GM18519 (cell line): ENCODE results near the gene ARMC5.
"Not testable (repeated sequence)": the region's sequence is repeated elsewhere in the genome, so short reads cannot be mapped to it uniquely, and the experiment has no call there.

ENCODE experiments used
- ATAC-seq: cut with Tn5 transposase; IDR thresholded peaks from one replicate; pipeline ENCODE4 v1.9.1; 2021; ENCODE audit warnings: mild to moderate bottlenecking, moderate library complexity; ENCODE audit not compliant: unreplicated experiment, low FRiP score

ARMC5 gene

DNA sequence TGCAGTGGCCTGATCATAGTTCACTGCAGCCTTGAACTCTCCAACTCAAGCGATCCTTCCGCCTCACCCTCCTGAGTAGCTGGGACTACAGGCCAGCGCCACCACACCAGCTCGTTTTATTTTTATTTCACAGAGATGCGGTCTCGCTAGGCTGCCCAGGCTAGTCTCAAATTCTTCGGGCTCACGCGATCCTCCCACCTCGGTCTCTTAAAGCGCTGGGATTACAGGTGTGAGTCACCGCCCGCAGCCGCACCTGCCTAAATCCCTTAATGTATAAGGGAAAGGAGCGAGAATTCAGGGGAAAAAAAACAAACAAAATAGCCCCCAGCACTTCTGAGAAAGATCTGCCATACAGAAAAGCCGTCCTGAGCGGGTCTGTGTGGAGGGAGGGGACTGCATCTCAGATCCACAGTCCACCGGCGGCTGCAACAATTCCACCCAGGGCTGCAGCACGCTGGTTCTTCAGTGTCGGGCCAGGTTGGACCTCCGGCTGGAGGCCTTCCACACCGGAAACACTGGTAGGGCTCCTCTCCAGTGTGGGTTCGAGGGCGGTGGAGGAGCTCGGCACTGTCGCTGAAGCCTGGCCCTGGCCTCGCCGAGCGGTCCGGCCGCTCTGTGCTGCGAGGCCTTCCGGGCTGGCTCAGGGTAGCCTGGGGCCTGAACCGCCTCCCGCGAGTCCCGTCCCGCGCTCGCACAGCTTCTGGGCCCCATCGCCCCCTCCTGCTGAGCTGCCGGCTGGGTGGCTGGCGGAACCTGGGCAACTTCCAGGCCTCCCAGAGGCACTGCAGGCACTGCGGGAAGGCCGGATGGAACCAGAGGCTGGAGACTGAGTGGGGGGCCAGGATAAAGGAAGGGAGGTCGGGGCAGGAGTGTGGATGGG lies 23.7 kb upstream of the ARMC5 start:
- ATAC-seq: no peak

DNA sequence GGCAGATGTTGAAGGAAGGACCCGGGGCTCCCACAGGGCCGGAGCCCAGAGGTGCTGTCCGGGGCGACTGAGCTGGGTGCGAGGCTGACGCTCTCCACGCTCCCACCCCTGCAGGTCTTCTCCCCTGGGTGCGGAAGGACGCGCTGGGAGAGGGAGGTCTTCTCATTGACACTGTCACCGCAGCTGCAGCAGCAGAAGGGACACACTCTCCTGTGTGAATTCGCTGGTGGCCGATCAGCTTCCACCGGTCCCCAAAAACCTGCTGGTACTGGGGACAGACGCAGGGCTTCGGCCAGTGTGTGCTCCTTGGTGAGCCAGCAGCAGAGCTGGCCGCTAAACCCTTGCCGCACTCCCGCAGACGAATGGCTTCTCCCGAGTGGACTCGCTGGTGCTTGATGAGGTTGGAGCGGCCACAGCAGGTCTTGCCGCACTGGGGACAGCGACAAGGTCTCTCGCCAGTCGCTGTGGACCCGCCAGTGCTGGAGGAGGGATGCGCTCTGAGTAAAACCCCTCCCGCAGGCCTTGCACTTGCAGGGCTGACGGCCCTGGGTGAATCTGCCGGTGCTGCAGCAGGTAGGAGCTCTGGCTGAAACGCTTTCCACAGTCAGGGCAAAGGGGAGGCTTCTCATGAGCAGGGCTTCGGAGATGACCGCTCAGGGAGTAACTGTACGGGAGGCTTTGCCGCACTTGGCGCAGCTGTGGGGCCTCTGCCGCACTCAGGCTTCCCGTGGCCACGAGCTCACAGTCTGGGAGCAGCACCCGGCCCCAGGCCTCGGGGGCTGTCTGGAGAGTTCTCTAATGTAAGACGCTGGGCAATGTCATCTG lies 22.9 kb upstream of the ARMC5 start:
- ATAC-seq: no peak

GRCh38 chr16:31438414-31438813 lies 20.9 kb upstream of the ARMC5 start:
- no peak for ATAC-seq

DNA sequence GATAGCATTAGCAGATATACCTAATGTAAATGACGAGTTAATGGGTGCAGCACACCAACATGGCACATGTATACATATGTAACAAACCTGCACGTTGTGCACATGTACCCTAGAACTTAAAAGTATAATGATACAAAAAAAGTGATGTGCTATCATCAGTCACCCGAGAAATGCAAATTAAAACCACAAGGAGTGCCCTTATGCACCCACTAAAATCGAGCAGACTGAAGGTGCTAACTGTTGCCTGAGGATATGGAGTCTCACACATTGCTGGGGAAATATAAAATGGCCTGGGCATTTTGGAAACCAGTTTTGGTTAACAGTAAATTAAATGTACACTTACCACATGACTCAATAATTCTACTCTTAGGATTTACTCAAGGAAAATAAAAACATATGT lies 20.3 kb upstream of the ARMC5 start:
- not testable (repeated sequence) for ATAC-seq

GRCh38 chr16:31439519-31439918 lies 19.8 kb upstream of the ARMC5 start:
- no peak for ATAC-seq

- no peak for ATAC-seq
Measured at GRCh38 chr16:31440516-31441184, 18.7 kb upstream of the ARMC5 start.

DNA sequence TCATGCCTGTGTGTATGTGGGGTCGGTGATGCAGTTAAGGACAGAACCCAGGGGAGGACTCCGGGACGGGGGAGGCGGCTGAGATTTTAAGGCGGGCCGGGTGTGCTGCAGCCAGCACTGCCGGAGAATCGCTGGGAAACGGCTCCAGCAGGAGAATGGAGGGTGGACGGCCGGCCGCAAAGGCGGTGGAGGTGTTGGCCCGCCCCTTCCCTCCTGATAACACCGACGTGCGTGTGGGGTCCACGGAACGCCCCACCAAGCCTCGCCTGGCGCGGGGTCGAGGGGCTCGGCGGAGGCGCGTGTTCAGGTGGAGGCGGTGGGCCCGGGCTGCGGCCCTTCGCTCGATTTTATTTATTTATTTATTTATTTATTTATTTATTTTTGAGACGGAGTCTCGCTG lies 17.3 kb upstream of the ARMC5 start:
- ATAC-seq: no peak

DNA sequence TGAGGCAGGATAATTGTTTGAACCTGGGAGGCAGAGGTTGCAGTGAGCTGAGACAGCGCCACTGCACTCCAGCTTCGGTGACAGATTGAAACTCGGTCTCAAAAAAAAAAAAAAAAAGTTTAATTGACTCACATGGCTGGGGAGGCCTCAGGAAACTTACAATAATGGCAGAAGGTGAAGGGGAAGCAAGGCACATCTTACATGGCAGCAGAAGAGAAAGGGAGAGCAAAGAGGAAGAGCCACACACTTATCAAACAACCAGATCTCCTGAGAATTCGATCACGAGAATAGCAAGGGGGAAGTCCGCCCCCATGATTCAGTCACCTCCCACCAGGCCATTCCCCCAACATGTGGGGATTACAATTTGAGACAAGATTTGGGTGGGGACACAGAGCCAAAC lies 13.4 kb upstream of the ARMC5 start:
- ATAC-seq: not testable (repeated sequence)

DNA sequence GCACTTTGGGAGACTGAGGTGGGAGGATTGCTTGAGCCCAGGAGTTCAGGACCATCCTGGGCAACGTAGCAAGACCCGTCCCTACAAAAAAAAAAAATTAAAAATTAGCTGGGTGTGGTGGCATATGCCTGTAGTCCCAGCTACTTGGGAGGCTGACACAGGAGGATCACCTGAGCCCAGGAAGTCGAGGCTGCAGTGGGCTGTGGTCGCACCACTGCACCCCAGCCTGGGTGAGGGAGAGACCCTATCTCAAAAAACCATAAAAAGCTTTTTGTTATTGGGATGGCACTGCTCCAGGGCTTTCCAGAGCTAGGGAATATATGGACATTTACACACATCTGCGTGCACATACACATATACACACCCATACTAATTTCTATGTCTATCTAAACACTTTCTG lies 8.1 kb upstream of the ARMC5 start:
- no peak for ATAC-seq

- ATAC-seq: no peak
Measured at GRCh38 chr16:31451681-31452351, 7.5 kb upstream of the ARMC5 start.

DNA sequence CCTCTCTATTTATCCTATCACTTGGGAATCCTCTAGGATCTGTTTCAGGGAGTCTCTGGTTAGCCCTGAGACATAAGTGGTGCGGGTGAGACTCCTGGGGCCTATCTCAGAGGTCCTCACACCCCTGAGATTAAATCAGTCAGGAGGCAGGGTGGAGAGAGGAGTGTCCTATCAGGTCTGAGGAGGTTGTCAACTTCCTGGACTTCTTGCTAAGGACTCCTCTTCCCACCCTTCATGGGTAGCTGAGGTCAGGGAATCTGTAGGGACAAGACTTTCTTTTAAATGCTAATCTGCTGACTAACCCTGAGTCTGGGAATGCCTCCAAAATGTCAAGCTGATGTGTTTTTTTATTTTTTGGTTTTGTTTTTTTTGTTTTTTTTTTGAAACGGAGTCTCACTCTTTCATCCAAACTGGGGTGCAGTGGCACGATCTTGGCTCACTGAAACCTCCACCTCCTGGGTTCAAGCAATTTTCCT lies 6.6 kb upstream of the ARMC5 start:
- ATAC-seq: no peak

- no peak for ATAC-seq
Measured at GRCh38 chr16:31453255-31454204, 5.8 kb upstream of the ARMC5 start.

DNA sequence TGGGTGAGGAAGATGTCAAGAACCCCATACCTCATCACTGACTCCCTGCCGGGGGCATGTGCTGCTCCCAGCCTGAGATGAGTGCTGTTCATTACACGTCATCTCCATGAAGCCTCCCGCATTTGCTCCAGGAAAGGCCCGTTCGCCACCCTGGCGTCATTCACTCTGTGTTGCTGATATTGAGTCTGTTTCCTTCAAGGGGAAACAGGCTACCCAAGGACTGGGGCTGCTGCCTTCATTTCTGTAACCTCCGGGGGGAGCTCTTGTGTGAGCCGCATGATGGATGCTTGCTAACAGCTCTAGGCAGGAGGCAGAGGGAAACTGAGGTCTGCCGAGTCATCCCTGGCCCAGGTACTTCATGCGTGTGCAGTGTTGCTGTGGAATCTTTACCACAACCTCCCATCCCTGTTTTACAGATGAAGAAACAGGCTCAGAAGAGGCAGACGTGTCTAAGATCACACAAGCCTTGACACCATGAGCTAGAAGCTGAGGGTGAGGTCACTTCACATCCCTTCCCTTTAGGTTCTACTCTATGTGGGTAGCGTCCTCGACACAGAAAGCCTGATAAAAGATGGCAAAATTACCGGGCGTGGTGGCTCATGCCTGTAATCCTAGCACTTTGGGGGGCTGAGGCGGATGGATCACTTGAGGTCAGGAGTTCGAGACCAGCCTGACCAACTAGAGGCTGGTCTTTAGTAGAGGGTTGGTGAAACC lies 3.5 kb upstream of the ARMC5 start:
- ATAC-seq: no peak

GRCh38 chr16:31456988-31457360 lies 2.3 kb upstream of the ARMC5 start:
- ATAC-seq: no peak

DNA sequence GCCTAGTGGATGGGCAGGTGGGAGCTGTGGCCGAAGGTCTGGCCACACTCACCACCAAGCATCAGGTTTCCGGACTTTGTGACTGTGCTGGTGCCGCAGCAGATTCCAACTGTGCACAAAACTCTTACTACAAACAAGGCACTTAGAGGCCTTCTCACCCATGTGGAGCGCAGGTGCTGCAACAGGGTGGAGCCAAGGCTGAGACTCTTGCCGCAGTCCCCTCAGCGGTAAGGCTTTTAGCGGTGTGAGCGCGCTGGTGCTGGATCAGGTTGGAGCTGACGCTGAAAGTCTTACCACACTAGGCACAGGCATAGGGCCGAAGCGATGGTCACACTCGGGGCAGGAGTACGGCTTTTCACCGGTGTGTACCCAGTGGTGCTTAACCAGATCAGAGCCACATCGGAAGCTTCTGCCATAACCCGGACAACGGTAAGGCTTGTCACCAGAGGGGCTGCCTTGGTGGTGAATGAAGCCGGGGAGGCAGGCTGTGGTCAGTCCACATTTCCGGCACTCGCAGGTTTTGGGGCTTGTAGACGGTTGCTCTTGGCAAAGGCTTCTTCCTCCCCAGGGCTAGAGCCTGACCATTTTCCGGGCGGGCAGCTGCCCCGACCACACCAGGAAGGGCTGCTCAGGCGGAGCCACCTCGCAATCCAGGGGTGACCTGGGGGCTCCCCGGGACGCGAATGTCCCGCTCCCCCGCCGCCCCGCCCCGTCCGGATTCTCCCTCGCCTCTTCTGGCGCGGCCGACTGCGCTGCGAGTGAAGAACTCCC lies 1.0 kb upstream of the ARMC5 start:
- no peak for ATAC-seq

DNA sequence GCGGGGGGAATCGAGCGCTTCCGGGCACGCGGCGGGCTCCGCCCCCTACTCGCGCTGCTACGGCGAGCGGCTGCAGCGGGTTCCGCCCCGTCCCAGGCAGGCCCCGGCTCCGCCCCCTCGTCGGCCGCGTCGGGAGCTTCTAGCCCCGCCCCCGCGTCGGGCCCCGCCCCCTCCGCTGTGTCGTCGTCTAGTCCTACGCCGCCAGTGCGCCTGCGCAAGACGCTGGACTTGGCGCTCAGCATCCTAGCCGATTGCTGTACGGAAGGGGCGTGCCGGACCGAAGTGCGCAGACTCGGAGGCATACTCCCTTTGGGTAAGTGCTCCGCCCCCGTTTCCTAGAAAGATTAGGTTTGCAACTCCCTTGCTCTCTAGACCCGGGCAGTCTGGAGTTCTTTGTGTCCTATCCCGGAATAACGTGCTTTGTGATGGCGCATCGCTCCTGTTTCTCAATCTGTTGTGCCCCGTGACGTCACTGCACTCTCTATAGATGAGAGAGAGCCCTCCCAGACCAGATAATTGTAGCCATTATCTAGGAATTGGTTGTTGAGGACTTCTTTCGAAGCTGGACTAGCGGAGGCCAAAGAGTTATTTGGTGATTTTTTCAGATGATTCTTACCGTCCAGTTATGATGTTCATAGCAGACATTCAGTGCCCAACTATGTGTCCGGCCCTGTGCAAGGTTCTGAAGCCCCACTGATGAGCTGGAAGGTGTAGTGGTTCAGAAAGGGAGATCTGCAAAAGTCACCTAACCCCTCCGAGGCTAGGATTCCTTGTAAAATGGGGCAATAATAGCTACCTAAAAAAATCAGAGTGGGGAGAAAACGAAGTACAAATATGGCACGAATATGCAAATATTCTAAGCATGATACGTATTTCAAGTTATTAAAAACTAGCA lies 633 bp downstream of the ARMC5 start:
- peak; percentile 55 for ATAC-seq

GRCh38 chr16:31460582-31461002 lies 1.3 kb downstream of the ARMC5 start:
- ATAC-seq: no peak
